ENCODE measurements around the gene ZNF536.
"Not testable (repeated sequence)": the region's sequence is repeated elsewhere in the genome, so short reads cannot be mapped to it uniquely, and the experiment has no call there.

- TF ChIP-seq CTCF, POLR2AphosphoS5, POLR2A, EP300 (IDR thresholded peaks at IDR 0.05): not testable (repeated sequence)
Observed at GRCh38 chr19:30486250-30486649, 114.1 kb downstream of the ZNF536 start.
